Sciatic nerve (tissue), 2 donors: Measurements from ENCODE around the gene CPLANE2. TPM values are rescaled to one million over a fixed set of nuclear protein-coding genes. Genes with fewer than 3 reads are reported as not detected.

Experiments
- ATAC-seq: fragments of 200-7000 bp; cut with Tn5 transposase; one replicate; pipeline ENCODE4 v1.9.1; 2020; ENCODE audit warnings: mild to moderate bottlenecking, moderate library complexity
- DNase-seq: peaks from one replicate; pipeline ENCODE4 v3.0.0-alpha.2; 2020; ENCODE audit warnings: low spot score
- intact Hi-C: fragments of 100-400 bp; cut with DNase I; formaldehyde crosslinking; loops from one replicate; pipeline ENCODE4 v1.14.2; 2022
- total RNA-seq: library from RNA; stranded (reverse); fragmentation: NEBNext Ultra II Directional; extraction: Animal tissue kit (Norgen Biotek cat#: 25700); gene quantifications from one replicate; pipeline ENCODE4 v1.2.1, GENCODE V29; 2021
- donor health status: DM: no; HTN: no; CAD: no.
- donor health status: DM: no; HTN: no; CAD: no.

CPLANE2 gene
- total RNA-seq, 1 donor from 2014 or later = 9.8 TPM

DNA sequence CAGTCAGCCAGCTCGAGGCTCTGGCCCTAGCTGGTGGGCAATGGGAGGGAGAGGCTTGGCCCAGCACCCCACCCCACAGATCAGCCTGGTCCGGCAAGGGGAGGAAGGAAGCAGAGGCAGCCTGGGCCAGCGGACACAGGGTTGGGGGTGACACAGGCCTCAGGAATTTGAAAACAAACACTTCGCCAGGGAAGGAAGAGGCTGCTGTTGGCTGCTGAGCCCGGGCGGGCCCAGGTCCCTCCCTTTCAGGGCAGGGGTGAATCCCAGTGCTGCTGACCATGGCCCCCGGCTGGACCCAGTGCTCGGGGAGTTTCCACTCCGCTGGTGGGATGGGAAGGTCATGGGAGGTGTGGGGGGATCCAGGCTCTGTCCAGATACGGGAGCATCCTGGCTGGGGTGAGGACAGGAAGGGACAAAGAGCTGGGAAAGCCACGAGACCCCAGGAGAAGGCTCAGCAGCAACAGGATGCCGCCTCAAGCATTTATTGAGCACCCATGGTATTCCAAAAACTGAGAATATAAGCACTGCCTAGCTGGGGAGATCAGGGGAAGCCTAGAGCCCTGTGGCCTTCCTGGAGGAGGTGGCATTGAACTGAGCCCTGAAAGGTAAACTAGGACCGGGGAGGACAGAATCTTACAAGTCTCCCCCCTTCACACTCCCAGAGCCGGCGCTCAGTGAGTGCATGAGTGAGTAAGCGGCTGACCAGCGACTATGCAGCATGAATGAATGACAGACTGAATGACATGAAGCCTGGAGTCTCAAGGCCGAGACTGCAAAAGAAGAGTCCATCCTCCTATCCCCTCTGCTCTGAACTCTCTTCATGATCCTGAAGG lies 54.9 kb downstream of the CPLANE2 start:
- peak; percentile 94 for ATAC-seq
- peak; percentile 90 for DNase-seq
- intact Hi-C loops = no loop called here

Other genes starting within 250 kb of the CPLANE2 start
- 0.18 TPM for gene SRARP, start 232.9 kb downstream of the CPLANE2 start, total RNA-seq
- 10.7 TPM for gene HSPB7, start 219.1 kb downstream of the CPLANE2 start, total RNA-seq
- gene CLCNKA, start 215.1 kb downstream of the CPLANE2 start, total RNA-seq = 0.13 TPM
- gene CLCNKB, start 193.4 kb downstream of the CPLANE2 start, total RNA-seq = 1.4 TPM
- not detected for gene FAM131C, start 163.5 kb downstream of the CPLANE2 start, total RNA-seq
- gene EPHA2, start 81.1 kb downstream of the CPLANE2 start, total RNA-seq = 31.3 TPM
- gene ARHGEF19, start 24.5 kb downstream of the CPLANE2 start, total RNA-seq = 4.6 TPM
- gene FBXO42, start 115.3 kb upstream of the CPLANE2 start, total RNA-seq = 27.3 TPM
- 99.4 TPM for gene SZRD1, start 130.1 kb upstream of the CPLANE2 start, total RNA-seq
- 0.49 TPM for gene SPATA21, start 200.2 kb upstream of the CPLANE2 start, total RNA-seq
- gene NECAP2, start 203.5 kb upstream of the CPLANE2 start, total RNA-seq = 52.9 TPM